ENCODE data around the gene CYP1A2.

CYP1A2 gene

GRCh38 chr15:74790080-74790916 lies 41.7 kb downstream of the CYP1A2 start:
- DNase-seq: peak; percentile 81

GRCh38 chr15:74791007-74791406 lies 42.4 kb downstream of the CYP1A2 start:
- no peak for DNase-seq

GRCh38 chr15:74791667-74792066 lies 43.0 kb downstream of the CYP1A2 start:
- DNase-seq: no peak

- DNase-seq: no peak
Observed at GRCh38 chr15:74792227-74793016, 43.8 kb downstream of the CYP1A2 start.

DNA sequence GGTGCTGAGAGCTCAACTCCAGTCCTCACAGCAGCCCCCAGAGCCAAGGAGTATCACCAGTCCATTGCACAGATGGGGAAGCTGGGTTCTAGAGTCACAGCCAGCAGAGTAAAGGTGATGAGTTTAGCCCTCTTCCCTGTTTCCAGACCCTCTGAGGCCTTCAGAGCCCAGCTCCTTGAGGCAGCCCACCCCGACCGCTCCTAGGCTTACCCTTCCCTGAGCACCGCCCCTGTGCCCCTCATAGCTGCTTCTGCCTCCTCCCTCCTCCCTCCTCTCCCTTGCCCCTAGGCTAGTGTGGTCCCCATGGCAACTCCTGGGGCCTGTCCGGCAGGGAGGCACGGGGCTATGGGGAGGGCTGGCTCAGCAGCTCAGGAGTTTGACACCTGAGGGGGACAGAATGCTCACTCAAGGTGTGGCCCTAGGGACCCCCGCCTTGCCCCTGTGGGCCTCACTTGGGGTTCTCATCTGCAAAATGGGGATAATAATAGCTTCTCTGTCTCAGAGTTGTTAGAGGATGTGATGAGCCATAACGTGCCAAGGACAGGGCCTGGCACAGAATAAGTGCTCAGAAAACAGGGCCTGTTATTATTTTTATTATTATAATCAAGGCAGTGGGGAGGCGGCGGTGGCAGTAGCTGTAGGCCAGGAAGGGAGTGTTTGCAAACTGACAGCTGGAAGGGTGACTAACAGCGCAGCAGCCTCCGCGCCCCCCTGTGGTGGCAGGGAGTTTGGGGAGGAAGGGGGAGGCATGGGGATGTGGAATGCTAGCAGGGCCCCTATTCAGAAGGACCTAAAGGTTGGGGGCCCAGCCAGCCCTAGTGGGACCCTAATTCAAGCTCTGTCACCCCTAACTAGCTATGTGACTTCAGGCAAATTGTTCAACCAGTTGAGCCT lies 44.7 kb downstream of the CYP1A2 start:
- no peak for DNase-seq

DNA sequence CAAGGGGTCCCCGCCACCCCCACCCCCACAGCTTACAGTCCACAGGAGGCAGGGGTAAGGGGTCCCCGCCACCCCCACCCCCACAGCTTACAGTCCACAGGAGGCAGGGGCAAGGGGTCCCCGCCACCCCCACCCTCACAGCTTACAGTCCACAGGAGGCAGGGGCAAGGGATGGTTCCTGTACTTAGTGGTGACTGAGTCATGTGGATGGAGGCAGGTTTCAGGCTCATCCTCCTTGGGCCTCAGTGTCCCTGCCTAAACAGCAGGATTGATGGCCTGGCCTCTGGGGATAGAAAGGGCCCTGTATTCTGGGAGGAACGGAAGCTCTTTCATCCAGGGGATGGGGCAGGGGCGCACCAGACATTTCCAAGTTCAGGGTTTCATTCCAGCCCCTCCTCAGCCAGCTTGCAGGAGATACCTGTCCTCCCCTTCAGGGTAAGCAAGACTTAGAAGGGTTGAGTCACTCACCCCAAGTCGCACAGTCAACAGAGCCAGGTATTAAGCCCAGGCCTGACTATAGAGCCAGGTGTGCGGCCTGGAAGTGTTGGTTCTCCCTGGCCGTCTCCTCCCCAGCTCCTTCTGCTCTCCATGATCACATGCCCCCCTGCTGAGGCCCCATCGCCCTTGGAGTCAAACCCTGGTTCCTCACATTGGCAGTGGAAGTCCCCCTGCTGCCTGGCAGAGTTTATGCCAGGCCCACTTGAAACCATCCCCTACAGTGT lies 45.8 kb downstream of the CYP1A2 start:
- DNase-seq: no peak

GRCh38 chr15:74794970-74795349 lies 46.3 kb downstream of the CYP1A2 start:
- DNase-seq: no peak

- no peak for DNase-seq
Observed at GRCh38 chr15:74795966-74796625, 47.5 kb downstream of the CYP1A2 start.

DNA sequence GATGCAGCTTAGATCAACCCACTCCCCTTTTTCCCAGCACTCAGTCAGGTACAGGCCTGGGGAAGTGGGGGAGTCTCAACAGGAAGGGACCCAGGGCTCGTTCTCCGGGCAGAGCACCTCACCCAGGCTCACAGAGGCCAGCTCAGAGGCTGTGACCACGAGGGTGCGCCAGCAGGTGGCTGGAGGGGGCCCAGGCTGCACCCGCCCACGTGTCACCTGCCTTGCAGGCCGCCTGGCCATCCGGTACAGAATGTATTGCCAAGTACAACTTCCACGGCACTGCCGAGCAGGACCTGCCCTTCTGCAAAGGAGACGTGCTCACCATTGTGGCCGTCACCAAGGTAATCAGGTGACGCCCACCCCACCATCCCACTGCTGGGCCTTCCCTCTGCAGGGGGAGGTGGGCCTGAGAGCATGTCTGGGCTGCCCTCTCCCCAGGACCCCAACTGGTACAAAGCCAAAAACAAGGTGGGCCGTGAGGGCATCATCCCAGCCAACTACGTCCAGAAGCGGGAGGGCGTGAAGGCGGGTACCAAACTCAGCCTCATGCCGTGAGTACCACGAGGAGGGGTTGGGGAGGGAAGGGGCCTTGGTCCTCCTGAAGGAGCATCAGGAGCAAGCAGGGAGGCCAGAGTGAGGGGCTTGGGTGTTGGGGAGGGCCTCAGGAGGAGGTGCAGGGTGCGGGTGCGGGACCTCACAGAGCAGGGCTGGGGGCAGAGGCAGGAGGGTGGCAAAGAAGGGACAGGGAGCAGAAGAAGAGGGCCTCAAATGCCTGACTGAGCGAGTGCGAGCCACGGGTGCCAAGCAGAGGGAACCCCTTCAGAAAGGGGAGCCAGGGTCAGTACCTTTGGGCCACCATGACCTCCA lies 50.0 kb downstream of the CYP1A2 start:
- DNase-seq: no peak

DNA sequence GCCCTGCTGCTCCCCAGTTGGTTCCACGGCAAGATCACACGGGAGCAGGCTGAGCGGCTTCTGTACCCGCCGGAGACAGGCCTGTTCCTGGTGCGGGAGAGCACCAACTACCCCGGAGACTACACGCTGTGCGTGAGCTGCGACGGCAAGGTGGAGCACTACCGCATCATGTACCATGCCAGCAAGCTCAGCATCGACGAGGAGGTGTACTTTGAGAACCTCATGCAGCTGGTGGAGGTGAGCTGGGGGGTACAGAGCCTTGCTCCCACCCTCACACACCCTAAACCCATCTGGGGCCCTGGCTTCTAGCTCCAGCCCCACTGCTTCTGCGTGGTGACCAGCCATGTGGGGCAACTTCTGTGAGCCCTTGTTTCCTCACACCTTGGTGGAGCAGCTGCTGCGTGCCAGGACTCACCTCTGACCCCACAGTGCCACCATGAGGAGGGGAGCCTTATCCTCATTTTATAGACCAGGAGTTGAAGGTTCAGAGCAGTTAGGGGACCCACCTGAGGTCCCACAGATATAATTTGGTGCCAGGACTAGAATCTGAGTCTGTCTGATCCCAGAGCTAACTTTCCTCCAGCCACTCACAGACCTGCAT lies 50.7 kb downstream of the CYP1A2 start:
- DNase-seq: no peak

DNA sequence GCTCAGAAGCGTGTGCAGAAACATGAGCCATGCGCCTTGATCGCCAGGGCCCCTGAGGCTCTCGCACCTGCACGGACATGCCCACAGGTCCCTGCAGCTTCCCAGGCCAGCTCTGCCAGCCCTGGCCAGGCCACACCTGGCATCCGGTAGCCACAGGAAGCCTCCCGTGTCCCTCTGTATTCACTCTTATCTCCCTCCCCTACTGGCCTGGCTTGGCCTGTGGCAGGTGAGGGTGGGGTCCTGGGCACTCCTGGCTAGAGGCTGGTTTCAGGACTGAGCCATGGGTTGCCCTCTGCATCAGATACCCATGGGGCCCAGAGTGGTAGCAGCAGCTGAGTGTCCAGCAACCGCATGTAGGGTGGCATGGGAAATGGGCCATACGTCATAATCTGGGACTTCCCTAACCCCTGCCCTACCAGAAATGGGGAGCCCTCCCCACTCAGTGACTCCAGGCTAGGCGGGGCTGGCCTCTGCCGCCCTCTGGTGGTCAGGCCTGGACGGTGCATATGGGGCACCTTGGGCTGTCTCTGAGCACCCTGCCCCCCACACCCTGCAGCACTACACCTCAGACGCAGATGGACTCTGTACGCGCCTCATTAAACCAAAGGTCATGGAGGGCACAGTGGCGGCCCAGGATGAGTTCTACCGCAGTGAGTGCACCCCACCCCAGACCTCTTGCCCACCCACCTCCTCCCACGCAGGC lies 51.4 kb downstream of the CYP1A2 start:
- DNase-seq: peak; percentile 48

DNA sequence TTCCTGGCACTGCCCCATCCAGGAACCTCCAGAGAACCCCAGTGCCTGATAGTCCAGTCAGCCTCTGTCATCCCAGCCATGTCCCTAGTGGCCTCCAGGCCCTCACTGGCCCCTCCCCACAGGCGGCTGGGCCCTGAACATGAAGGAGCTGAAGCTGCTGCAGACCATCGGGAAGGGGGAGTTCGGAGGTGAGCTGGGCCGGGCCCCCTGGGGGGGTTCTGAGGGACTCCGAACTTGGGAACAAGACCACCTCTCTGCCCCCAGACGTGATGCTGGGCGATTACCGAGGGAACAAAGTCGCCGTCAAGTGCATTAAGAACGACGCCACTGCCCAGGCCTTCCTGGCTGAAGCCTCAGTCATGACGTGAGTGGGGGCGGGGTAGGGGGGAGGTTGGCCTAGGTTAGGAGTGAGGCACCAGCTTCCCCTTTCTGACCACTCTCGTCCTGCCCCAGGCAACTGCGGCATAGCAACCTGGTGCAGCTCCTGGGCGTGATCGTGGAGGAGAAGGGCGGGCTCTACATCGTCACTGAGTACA lies 52.0 kb downstream of the CYP1A2 start:
- no peak for DNase-seq

DNA sequence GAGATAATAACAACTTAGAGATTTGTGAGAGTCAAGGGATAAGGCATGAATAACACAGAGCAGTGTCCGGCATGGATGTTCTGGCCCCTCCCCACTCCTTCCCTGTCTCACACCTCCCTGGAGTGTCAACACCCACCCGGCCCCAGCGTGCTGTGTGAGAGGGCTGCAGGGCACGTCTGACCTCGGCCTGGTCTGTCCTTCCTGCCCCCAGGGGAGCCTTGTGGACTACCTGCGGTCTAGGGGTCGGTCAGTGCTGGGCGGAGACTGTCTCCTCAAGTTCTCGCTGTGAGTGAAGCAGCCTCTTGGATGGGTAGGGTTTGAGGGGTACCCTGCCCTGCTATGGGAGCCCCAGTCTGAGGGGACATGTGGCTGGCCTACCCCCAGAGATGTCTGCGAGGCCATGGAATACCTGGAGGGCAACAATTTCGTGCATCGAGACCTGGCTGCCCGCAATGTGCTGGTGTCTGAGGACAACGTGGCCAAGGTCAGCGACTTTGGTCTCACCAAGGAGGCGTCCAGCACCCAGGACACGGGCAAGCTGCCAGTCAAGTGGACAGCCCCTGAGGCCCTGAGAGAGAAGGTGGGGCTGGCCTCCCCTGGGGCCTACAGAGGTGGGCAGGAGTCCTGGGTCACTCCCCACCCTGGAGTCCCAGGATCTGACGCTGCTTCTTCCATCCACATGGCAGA lies 52.8 kb downstream of the CYP1A2 start:
- DNase-seq: no peak

DNA sequence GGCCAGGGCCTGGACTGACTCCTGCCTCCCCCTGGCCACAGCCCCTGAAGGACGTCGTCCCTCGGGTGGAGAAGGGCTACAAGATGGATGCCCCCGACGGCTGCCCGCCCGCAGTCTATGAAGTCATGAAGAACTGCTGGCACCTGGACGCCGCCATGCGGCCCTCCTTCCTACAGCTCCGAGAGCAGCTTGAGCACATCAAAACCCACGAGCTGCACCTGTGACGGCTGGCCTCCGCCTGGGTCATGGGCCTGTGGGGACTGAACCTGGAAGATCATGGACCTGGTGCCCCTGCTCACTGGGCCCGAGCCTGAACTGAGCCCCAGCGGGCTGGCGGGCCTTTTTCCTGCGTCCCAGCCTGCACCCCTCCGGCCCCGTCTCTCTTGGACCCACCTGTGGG lies 53.6 kb downstream of the CYP1A2 start:
- no peak for DNase-seq

DNA sequence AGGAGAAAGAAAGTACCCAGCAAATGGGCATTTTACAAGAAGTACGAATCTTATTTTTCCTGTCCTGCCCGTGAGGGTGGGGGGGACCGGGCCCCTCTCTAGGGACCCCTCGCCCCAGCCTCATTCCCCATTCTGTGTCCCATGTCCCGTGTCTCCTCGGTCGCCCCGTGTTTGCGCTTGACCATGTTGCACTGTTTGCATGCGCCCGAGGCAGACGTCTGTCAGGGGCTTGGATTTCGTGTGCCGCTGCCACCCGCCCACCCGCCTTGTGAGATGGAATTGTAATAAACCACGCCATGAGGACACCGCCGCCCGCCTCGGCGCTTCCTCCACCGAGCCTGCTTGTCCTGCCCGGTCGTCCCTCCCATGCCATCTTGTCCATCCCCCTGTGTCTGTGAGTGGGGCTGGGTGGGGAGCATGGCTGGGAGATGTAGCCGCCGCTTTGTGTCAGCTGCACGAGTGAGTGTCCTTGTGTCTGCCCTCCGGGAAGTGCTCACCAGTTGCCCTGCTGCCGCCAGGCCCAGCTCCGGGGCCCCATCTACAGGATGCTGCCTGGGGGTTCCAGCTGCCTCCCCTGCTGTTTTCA lies 54.3 kb downstream of the CYP1A2 start:
- DNase-seq: no peak

GRCh38 chr15:74804935-74805334 lies 56.3 kb downstream of the CYP1A2 start:
- no peak for DNase-seq
